Measurements from ENCODE around the gene TMEM164.

Gene TMEM164

DNA sequence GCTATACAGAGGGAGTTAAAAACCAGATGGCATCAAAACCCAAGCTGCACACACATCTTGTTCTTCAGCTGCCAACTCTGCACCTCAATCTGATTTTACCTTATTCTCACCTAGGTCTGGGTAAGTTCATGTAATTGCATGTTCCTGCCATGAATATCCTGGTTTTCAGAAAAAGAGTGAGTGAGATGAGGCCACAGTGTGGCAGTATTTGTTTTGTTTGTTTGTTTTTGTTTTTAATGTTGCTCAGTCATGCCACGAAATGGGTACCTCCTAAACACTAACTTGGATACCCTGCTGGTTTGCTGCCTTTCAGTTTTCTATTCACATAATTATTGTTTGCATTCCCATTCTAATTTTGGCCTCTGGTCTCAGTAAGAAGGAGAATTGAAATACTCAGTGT is 22.5 kb downstream of the TMEM164 start:
- Histone ChIP-seq H2AK5ac (ENCODE audit: low read length) (no peak overlapping the region), H3K79me2 (ENCODE audit: control insufficient read depth, insufficient read depth, low read length) (no peaks in the 10 kb centered on the region), H3K27ac (ENCODE audit: low read depth, low read length) (no peak overlapping the region), H3K27me3 (ENCODE audit: insufficient read depth, low read length, poor library complexity) (no peaks in the 10 kb centered on the region), H3K23ac (ENCODE audit: low read length) (no peak overlapping the region), H3K4ac (ENCODE audit: low read depth, low read length) (no peak overlapping the region), H3K79me1 (ENCODE audit: low read length) (no peaks in the 10 kb centered on the region), H2BK120ac (ENCODE audit: low read depth, low read length) (no peak overlapping the region), H2BK5ac (ENCODE audit: low read length) (no peak overlapping the region), H3K4me2 (ENCODE audit: low read length) (no peak overlapping the region), H3K36me3 (ENCODE audit: control insufficient read depth, insufficient read depth, low read length) (no peaks in the 10 kb centered on the region), H2BK15ac (replicated peaks; ENCODE audit: low read depth) (no peak overlapping the region), H4K8ac (ENCODE audit: low read depth, low read length) (no peak overlapping the region), H3K4me3 (ENCODE audit: low read length) (no peak overlapping the region), H4K5ac (ENCODE audit: low read length) (no peak overlapping the region), H3K4me1 (ENCODE audit: control insufficient read depth, low read depth, low read length) (no peaks in the 10 kb centered on the region), H3K18ac (ENCODE audit: low read length) (no peak overlapping the region), H3K9ac (ENCODE audit: low read length) (no peak overlapping the region), H3K56ac (ENCODE audit: low read length) (no peak overlapping the region)
- WGBS (ENCODE audit: extremely low coverage, insufficient coverage, low lambda C conversion rate): no CpG with 5 or more reads among the region's 1 CpG
- DNase-seq: no peak

DNA sequence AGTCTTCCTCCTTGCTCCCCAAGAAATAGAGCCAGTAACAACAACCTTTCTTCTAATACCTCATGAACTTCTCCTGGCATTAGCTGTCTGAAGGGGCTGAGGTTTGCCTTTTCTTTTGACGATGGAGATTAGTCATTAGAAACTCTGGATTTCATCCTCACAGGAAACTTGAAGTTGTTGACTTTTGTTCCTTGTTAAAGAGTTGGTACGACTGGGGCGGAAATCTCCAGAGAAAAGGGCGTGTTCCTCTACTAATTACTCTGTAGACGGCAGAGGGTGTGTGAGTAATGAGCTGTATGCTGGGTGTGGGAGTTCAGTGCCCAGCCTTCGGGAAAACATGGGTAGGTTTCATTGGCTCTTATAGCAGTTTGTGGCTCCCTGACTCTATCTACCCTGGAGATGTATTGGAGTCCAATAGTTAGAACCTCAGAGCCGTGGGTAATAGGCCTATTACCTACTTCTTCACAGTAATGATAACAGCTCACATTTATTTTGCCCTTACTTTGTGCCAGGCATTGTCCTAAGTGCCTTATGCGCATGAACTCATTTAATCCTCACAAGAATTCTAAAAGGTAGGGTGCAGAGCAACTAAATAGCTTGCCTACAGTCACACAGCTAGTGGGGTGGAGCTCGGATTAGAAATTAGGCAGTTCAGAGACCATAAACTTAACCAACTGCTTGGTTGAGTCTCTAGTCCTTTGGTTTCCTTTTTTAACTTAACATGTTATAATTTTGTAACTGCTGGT is 23.4 kb downstream of the TMEM164 start:
- Histone ChIP-seq H3K23ac (ENCODE audit: low read length) (no peak overlapping the region), H3K36me3 (ENCODE audit: control insufficient read depth, insufficient read depth, low read length) (no peaks in the 10 kb centered on the region), H3K4ac (ENCODE audit: low read depth, low read length) (no peak overlapping the region), H2BK5ac (ENCODE audit: low read length) (no peak overlapping the region), H3K4me3 (ENCODE audit: low read length) (no peak overlapping the region), H3K4me2 (ENCODE audit: low read length) (no peak overlapping the region), H3K27me3 (ENCODE audit: insufficient read depth, low read length, poor library complexity) (no peaks in the 10 kb centered on the region), H2BK15ac (replicated peaks; ENCODE audit: low read depth) (no peak overlapping the region), H3K79me1 (ENCODE audit: low read length) (no peaks in the 10 kb centered on the region), H4K5ac (ENCODE audit: low read length) (no peak overlapping the region), H3K9ac (ENCODE audit: low read length) (no peak overlapping the region), H3K18ac (ENCODE audit: low read length) (no peak overlapping the region), H4K8ac (ENCODE audit: low read depth, low read length) (no peak overlapping the region), H3K4me1 (ENCODE audit: control insufficient read depth, low read depth, low read length) (no peaks in the 10 kb centered on the region), H3K79me2 (ENCODE audit: control insufficient read depth, insufficient read depth, low read length) (no peaks in the 10 kb centered on the region), H2BK120ac (ENCODE audit: low read depth, low read length) (no peak overlapping the region), H3K27ac (ENCODE audit: low read depth, low read length) (no peak overlapping the region), H3K56ac (ENCODE audit: low read length) (no peak overlapping the region), H2AK5ac (ENCODE audit: low read length) (no peak overlapping the region)
- no CpG with 5 or more reads among the region's 9 CpGs for WGBS (ENCODE audit: extremely low coverage, insufficient coverage, low lambda C conversion rate)
- DNase-seq: no peak

DNA sequence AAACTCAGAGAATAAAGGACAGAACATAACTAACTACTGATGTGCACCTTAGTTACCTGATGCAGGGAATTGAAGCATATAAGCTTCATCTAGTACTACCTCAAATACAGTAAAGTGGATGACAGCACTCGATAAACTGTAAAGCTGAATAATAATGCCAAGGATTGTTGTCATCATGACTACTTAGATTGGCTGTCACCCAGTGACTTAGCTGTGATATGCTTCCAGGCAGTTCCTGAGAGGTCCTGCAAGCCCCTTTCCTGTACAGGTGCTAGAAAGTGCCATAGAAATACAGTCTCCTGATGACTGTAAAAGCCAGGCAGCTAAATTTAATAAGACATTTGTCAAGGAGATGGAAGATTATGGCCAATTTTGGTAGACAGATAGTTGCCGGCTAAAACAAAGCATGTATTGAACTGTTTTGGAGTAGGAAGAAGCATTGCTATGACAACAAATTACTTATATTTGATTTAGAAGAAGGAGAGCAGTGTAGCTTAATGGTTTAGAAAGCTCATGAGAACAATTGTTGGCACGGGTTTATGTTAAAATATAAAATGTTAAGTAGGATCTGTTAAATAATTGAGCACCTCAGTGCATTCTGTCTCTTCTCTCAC is 29.7 kb downstream of the TMEM164 start:
- Histone ChIP-seq H3K9ac (ENCODE audit: low read length) (no peak overlapping the region), H2BK5ac (ENCODE audit: low read length) (no peak overlapping the region), H3K4me2 (ENCODE audit: low read length) (no peak overlapping the region), H3K79me2 (ENCODE audit: control insufficient read depth, insufficient read depth, low read length) (no peaks in the 10 kb centered on the region), H3K4ac (ENCODE audit: low read depth, low read length) (no peak overlapping the region), H3K36me3 (ENCODE audit: control insufficient read depth, insufficient read depth, low read length) (no peaks in the 10 kb centered on the region), H2BK15ac (replicated peaks; ENCODE audit: low read depth) (no peak overlapping the region), H3K23ac (ENCODE audit: low read length) (no peak overlapping the region), H3K4me3 (ENCODE audit: low read length) (no peak overlapping the region), H3K79me1 (ENCODE audit: low read length) (no peaks in the 10 kb centered on the region), H4K8ac (ENCODE audit: low read depth, low read length) (no peak overlapping the region), H2AK5ac (ENCODE audit: low read length) (no peak overlapping the region), H3K27ac (ENCODE audit: low read depth, low read length) (no peak overlapping the region), H4K5ac (ENCODE audit: low read length) (no peak overlapping the region), H3K56ac (ENCODE audit: low read length) (no peak overlapping the region), H3K4me1 (ENCODE audit: control insufficient read depth, low read depth, low read length) (no peaks in the 10 kb centered on the region), H3K18ac (ENCODE audit: low read length) (no peak overlapping the region), H3K27me3 (ENCODE audit: insufficient read depth, low read length, poor library complexity) (no peaks in the 10 kb centered on the region), H2BK120ac (ENCODE audit: low read depth, low read length) (no peak overlapping the region)
- WGBS (ENCODE audit: extremely low coverage, insufficient coverage, low lambda C conversion rate): no CpG with 5 or more reads among the region's 3 CpGs
- DNase-seq: no peak

DNA sequence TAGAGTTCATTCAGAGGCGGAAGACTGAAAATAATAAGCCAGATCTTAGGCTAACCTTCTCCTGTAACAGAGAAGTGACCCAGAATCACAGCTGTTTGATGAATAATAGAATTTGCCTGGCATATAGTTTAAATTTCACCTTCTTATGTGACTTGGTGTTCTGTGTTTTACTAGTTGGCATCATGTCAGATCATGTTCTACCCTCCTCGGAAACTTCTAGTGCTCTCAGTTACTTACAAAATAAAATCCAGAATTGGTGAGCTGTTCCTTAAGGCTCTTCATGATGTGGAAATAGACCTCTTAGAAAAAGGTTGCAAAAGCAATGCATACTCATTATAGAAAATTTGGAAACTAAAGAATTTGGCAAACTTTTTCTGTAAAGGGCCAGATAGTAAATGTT is 31.1 kb downstream of the TMEM164 start:
- Histone ChIP-seq H3K79me2 (ENCODE audit: control insufficient read depth, insufficient read depth, low read length) (no peaks in the 10 kb centered on the region), H4K5ac (ENCODE audit: low read length) (no peak overlapping the region), H3K4me1 (ENCODE audit: control insufficient read depth, low read depth, low read length) (no peaks in the 10 kb centered on the region), H3K9ac (ENCODE audit: low read length) (no peak overlapping the region), H3K27ac (ENCODE audit: low read depth, low read length) (no peak overlapping the region), H3K27me3 (ENCODE audit: insufficient read depth, low read length, poor library complexity) (no peaks in the 10 kb centered on the region), H3K18ac (ENCODE audit: low read length) (no peak overlapping the region), H4K8ac (ENCODE audit: low read depth, low read length) (no peak overlapping the region), H3K4ac (ENCODE audit: low read depth, low read length) (no peak overlapping the region), H3K36me3 (ENCODE audit: control insufficient read depth, insufficient read depth, low read length) (no peaks in the 10 kb centered on the region), H3K79me1 (ENCODE audit: low read length) (no peaks in the 10 kb centered on the region), H2BK120ac (ENCODE audit: low read depth, low read length) (no peak overlapping the region), H2BK5ac (ENCODE audit: low read length) (no peak overlapping the region), H3K4me3 (ENCODE audit: low read length) (no peak overlapping the region), H3K23ac (ENCODE audit: low read length) (no peak overlapping the region), H3K4me2 (ENCODE audit: low read length) (no peak overlapping the region), H3K56ac (ENCODE audit: low read length) (no peak overlapping the region), H2AK5ac (ENCODE audit: low read length) (no peak overlapping the region), H2BK15ac (replicated peaks; ENCODE audit: low read depth) (no peak overlapping the region)
- no peak for DNase-seq
- WGBS (ENCODE audit: extremely low coverage, insufficient coverage, low lambda C conversion rate): no CpG with 5 or more reads among the region's 2 CpGs

DNA sequence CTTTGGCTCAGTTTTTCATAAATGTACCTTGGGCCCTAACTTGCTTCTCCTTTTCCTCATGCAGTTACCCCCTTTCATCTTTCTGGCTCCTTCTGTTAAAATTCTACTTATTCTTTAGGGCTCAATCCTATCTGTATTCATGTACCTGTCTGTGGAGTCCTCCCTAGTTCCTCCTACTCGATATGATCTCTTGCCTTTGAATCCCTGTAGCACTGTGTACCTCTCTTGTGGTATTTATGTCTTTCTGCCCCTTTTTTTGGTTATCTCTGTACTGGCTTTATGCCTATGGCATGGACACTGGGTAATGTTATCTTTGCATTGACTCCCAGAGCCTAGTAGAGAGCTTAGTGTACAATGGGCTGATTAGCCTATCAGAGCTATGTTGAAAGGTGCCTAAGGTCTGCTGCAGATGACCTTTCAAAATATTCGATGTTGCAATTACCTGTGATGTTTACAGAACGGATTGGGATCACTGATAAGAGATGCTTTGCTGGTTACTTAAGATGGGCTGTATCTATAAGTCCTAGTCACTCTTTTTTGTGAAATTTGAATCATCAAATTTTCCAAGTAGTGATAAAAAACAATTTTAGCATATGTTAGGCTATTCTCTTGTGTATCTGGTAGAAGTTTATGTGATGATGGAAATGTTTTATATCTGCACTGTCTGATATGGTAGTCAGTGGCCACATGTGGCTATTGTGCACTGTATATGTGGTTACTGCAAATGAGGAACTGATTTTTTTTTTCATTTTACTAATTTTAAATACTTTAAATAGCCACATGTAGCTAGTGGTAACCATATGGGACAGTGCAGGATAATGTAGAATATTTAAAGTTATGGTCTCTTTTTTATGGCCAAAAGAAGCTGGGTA is 33.5 kb downstream of the TMEM164 start:
- Histone ChIP-seq H3K23ac (ENCODE audit: low read length) (no peak overlapping the region), H2BK5ac (ENCODE audit: low read length) (no peak overlapping the region), H3K36me3 (ENCODE audit: control insufficient read depth, insufficient read depth, low read length) (no peaks in the 10 kb centered on the region), H3K79me2 (ENCODE audit: control insufficient read depth, insufficient read depth, low read length) (no peaks in the 10 kb centered on the region), H4K5ac (ENCODE audit: low read length) (no peak overlapping the region), H4K8ac (ENCODE audit: low read depth, low read length) (no peak overlapping the region), H3K4ac (ENCODE audit: low read depth, low read length) (no peak overlapping the region), H3K79me1 (ENCODE audit: low read length) (no peaks in the 10 kb centered on the region), H3K4me2 (ENCODE audit: low read length) (no peak overlapping the region), H3K27me3 (ENCODE audit: insufficient read depth, low read length, poor library complexity) (no peaks in the 10 kb centered on the region), H2BK15ac (replicated peaks; ENCODE audit: low read depth) (no peak overlapping the region), H3K18ac (ENCODE audit: low read length) (no peak overlapping the region), H3K4me3 (ENCODE audit: low read length) (no peak overlapping the region), H2AK5ac (ENCODE audit: low read length) (no peak overlapping the region), H3K4me1 (ENCODE audit: control insufficient read depth, low read depth, low read length) (no peaks in the 10 kb centered on the region), H3K56ac (ENCODE audit: low read length) (no peak overlapping the region), H3K27ac (ENCODE audit: low read depth, low read length) (no peak overlapping the region), H3K9ac (ENCODE audit: low read length) (no peak overlapping the region), H2BK120ac (ENCODE audit: low read depth, low read length) (no peak overlapping the region)
- no CpG with 5 or more reads among the region's 3 CpGs for WGBS (ENCODE audit: extremely low coverage, insufficient coverage, low lambda C conversion rate)
- DNase-seq: no peak
